Forelimb muscle (tissue), 1 donor: ENCODE data around the gene PDZK1. TPM values are rescaled to one million over a fixed set of nuclear protein-coding genes. Genes with fewer than 3 reads are reported as not detected.
"Not testable (repeated sequence)": the region's sequence is repeated elsewhere in the genome, so short reads cannot be mapped to it uniquely, and the experiment has no call there.

ENCODE experiments used
- DNase-seq: peaks from one replicate; pipeline ENCODE4 v3.0.0-alpha.2; 2013; ENCODE audit warnings: low read depth
- polyA plus RNA-seq: library from polyadenylated mRNA; unstranded; fragments of 120-200 nt; gene quantifications from one replicate; pipeline ENCODE4 v1.2.1, GENCODE V29; 2013; ENCODE audit not compliant: insufficient read length

Gene PDZK1
- polyA plus RNA-seq, 1 donor = 0.87 TPM

GRCh38 chr1:145710291-145711027, 3.3 kb upstream of the PDZK1 start:
- DNase-seq = no peak

DNA sequence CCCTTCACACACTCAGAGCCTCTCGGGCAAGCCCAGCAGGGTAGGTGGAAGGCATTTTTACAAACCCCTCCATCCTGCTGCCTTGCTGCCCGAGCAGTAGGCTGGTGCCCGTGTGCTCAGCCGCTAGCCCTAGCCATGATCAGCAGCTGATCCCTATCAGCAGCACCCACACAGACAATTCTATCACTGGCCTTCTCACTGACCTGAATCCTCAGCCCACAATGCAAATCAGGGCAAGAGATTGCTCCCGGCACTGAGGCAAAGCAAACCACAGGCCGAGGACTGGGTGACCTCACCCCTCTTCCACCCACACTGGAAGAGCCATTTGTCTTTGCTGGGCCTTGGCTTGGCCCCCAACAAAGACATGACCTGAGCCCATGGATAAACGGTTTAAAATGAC, 895 bp upstream of the PDZK1 start:
- no peak for DNase-seq

DNA sequence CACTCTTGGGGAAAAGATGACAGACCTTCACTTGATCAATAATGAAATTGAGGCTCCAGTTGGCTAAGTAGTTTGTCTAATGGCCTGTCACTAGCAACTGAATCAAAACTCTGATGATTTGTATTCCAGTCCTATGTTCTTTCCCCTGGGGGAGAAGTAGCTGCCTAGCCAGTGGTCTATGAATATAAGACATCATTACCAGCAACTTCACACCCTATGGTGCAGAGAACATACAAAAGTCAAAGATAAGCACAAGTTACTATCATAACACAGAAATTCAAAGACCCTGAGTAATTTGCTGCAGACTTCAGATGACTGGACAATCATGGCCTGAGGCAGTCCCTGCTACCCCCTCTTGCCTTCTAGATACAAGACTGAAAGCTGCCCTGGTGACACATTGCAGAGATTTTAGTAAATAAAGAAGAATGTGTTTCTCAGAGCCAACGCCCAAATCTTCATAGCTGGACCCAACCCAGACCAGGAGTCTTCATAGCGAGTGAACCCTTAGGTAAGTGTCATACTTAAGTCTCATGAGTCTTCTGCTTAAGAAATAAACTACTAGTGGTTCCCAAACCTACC, 993 bp downstream of the PDZK1 start:
- DNase-seq = no peak

DNA sequence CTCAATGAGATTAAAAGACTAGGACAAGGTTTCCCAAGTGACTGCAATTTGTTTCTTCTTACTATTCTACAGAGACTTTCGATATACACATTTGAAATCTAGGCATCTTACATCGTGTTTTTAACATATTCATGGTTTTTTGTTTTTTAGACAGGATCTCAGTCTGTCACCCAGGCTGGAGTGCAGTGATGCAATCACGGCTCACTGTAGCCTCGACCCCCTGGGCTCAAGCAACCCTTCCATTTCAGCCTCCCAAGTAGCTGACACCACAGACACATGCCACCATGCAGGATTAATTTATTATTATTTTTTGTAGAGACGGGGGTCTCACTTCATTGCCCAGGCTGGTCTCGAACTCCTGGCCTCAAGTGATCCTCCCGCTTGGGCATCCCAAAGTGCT, 1.5 kb downstream of the PDZK1 start:
- DNase-seq = no peak

DNA sequence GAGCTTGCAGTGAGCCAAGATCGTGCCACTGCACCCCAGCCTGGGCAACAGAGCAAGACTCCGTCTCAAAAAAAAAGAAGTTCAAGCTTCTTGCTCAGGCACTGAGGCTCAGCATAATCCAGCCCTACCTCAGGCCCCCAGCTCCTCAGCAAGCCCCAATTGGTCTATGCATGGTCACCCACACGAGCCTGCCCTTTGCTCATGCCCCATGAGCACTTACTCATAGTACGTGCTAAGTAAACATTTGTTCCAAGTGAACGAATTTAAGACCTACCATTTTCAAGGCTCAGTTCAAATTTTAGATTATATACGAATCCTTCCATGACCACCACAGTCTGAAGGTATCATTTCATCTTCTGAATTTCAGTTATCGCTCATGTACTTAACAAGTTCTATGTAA, 4.3 kb downstream of the PDZK1 start:
- no peak for DNase-seq

GRCh38 chr1:145702052-145702451, 5.1 kb downstream of the PDZK1 start:
- no peak for DNase-seq

- no peak for DNase-seq
Observed at GRCh38 chr1:145701306-145701862, 5.8 kb downstream of the PDZK1 start.

DNA sequence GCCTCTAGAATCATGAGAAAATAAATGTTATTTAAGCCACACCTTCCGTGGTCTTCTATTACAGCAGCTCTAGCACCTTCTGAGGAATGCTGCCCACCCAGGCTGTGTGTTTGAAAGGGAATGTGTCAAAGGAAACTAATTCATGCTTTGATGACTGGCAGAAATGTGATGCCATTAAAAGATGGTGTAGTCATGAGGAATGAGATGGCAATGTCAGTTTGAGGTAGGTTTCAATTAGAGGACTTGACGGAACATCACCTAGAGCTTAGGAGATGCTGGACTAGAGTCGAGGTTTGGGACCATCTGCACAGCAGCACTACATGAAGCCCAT, 10.6 kb downstream of the PDZK1 start:
- DNase-seq = no peak

DNA sequence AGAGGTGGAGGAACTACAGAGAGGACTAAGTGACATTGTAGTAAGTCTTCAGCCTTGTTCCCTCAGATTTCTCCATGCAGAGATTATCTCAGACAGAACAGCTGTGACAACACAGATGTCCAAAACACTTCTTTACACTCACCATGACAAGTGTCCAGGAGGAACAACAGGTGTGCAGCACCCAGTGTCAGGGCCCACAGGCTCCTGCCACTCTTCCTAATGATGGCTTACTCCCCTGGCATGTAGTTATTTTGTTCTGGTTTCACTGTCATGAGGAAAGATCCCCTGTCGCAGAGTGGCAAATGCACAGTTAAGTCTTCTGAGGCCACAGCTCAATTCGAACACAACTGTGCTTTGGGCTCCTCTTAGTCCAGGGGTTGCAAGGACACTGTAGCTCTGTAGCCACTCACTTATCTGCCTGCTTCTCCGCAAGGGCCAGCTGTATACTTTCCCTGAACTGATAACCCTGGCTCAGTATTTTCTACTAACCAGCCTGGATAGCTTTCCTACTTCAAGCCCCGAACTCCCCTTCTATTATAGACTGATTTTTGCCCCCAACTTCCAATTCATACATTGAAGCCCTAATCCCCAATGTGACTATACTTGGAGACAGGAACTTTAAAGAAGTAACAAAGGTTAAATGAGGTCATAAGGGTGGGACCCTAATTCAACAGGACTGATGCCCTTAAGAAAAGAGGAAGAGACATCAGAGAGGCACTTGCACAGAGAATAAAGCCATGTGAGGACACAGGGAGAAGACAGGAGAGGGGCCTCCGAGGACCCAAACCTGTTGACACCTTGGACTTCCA, 11.1 kb downstream of the PDZK1 start:
- no peak for DNase-seq

DNA sequence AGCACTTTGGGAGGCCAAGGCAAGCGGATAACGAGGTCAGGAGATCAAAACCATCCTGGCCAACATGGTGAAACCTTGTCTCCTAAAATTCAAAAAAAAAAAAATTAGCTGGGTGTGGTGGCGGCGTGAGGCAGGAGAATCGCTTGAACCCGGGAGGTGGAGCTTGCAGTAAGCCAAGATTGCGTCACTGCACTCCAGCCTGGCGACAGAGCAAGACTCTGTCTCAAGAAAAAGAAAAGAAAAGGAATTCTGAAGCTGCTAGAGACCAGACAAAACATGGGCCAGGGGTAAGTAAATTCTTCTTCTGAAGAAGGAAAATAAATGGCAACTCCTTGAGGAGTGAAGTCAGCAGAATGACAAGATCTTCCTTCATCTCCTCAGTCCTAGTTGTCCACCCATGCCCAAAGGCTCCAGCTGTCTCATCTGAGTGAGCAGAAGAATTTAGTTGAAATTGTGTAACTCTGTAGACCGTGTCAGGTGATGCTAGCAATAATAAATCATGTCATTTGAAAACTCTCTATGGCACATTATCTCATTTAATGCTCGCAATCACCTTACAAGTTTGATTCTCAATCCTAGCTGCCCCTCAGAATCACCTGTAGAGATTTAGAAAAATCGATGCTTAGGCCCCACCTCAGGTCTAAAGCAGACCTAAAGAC, 14.3 kb downstream of the PDZK1 start:
- DNase-seq = no peak

DNA sequence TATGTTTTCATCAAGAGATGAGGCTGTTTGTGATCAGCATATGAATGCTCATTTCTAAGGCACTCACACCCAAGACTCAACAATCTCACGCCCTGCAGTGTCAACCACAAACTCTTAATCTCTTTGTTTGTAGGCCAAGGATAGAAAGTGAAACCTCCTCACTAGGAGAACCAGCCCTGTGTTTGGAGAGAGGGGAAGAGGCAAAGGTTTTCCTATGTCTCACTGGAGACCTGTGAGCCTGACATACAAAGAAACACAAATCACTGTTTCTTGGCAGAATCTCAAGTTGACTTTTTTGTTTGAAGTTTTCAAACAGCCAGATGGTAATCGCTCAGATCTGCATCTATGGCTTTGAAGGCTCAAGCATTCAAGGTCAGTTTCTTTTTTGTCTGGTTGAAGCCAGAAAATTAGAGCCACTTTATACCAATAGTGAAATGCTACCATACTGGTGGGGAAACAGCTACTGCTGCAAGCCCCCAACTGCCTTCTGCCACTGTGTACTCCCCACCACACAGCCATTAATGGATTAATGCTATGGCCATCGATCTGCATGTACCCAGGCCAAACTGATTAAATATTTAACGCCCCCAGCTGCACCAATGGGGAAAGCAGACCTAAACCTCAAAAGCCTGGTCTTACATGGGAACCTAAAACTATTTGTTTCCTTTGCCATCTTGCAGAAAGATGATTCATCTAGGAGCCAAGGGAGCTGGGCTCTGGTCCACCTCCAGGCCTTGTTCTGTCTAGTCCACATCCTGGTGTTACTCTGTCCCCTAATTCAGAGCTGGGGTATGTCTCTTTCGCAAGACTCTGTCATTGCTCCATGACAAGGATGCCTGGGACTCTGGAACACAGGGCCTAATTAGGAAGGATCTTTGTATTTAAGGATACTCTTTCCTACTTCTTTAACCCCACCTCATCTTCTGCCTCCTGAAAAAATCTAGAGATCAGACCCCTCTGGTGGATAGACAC, 16.3 kb downstream of the PDZK1 start:
- no peak for DNase-seq

DNA sequence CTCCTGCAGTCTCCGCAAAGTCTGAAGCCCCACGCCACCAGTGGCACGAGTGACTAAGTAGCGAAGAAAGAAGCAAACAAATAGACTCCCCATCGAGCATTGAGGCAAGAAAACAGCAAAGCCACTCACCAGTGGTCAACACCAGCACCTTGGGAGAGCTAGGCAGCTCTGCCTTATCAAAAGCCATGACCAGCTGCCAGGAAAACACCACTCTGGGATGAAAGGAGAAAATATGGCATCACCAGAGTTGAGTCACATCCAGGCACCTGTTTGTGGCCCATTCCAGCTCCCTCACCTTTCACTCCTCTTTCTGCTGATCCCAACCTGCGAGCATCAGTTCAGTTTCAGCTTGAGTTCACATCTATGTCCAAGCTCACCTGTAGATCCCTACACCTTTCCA, 17.2 kb downstream of the PDZK1 start:
- no peak for DNase-seq

DNA sequence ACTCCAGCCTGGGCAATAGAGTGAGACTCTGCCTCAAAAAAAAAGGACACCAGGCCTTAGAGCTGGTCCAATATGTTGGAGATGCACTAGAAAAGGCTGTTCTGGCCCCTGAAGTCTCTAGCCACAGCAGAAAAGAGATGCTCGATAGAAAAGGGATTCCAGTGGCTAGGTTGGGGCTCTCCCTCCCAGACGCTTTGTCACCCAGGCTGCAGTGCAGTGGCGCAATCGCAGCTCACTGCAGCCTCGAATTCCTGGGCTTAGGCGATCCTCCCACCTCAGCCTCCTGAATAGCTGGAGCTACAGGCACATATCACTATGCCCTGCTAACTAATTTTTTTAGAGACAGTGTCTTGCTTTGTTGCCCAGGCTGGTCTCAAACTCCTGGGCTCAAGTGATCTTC, 18.2 kb downstream of the PDZK1 start:
- DNase-seq = no peak

DNA sequence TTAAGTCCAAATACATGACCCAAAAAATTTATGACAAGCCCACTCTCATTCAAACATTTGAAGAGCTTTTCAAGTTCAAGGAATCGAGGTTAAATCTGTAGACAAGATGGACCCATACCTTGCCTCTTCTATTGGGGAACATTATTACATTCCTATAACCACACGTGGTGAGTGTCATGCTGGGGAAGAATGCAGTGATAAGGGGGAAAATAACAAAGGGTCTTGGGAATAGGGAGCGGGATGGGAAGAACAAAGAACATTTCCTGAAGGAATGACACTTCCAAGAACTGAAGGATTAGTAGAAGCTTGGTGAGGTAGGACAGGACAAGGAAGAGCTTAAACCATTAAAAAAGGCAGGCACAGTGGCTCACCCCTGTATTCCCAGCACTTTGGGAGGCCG, 18.8 kb downstream of the PDZK1 start:
- no peak for DNase-seq

- DNase-seq = not testable (repeated sequence)
Observed at GRCh38 chr1:145686078-145686477, 21.1 kb downstream of the PDZK1 start.

- DNase-seq = not testable (repeated sequence)
Observed at GRCh38 chr1:145684858-145685257, 22.3 kb downstream of the PDZK1 start.

DNA sequence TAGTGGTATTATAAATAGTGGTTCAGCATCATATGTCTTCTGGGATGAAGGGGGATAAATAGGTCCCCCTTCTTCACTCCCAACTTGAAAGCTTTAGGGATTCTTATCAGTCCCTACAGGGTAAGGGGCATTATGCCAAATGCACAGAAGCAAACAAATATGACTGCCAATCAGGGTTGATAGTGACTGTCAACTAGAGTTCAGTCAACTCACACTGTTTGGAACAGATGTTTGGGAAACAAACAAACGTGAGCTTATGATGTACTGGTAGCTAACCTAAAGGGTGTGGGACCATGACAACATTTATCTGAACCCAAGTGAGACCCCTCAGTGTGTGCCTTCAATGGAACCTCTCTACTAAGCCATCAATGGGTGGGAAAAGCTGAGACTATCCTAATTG, 34.0 kb downstream of the PDZK1 start:
- DNase-seq = not testable (repeated sequence)

DNA sequence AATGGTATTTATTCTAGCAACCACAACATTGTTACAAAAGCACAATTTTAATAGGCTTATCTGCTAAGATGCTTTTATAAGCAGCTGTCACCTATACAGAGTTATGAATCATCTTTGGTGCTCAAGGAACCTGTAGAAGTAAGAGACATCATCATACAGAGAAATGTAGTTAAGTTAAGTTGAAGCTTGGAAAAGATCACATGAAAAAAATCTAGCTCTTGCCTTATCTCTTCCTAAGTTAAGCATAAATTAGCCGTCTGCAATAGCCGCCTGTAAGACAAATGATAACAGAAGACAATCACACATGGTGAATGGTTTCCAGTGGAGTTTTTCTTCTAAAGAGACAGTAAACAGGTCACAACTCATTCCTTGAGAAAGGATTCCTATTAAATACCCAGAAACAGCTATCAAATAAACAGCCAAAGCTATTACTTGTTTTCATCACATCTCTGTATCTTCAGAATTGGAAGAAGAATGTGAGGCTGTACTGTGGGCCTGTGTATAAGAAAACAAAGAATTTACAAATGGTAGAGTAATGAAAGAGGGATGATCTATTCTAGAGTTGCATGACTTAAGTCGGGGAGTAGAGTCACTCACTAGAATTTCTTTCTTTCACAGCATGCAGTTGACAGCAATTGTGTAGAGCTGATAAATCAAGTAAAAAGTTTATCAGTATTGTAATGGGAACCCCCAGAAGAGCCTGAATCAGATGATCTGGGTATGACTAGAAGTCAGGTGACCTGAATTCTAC, 36.0 kb downstream of the PDZK1 start:
- not testable (repeated sequence) for DNase-seq

DNA sequence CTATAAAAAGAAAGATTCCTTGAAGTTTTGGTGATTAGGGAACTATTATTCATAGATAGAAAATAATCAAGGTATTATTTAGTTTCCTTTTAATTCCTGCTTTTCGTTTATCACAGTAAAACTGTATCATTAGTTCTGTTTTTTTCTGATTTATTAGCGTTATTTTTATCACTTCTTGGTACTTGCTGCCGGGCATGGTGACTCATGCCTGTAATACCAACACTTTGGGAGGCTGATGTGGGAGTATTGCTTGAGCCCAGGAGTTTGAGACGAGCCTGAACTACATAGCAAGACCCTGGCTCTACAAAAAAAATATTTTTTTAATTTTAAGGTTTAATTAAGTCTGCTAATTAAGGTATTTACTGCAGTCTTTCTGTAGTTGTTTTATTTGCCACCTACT, 42.2 kb downstream of the PDZK1 start:
- not testable (repeated sequence) for DNase-seq

- not testable (repeated sequence) for DNase-seq
Observed at GRCh38 chr1:145662502-145662901, 44.7 kb downstream of the PDZK1 start.
